ENCODE measurements around the gene OXCT2.
"Not testable (repeated sequence)": the region's sequence is repeated elsewhere in the genome, so short reads cannot be mapped to it uniquely, and the experiment has no call there.

The OXCT2 gene

DNA sequence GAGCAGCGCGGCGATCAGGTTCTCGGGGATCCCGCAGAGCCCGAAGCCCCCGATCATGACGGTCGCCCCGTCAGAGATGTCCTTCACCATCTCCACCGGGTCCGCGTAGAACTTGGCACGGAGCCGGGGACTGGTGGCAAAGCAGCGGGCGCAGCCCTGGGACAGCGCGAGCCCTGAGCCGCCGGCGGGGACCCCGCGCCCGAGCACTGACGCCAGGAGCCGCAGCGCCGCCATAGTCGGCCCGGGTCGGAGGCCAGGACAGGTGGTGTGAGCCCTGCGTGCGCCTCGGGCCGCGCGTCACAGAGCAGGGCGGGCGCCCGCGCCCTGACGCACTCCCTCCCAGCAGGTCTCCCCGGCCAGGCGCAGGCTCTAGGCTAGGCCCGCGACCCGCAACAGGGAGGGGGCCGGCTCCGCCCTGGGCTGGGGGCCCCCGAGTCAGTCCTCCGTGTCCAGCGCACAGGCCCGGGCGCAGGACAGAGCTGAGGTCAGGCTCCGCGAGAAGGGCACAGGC is at the start of gene OXCT2:
Gene OXCT2, minus strand, starts transcription at position 327 of the 511 bp plus-strand sequence. Its CDS starts 93 bp downstream, at position 234.
- not testable (repeated sequence) for DNase-seq

GRCh38 chr1:39819091-39819812 is 48.1 kb upstream of the OXCT2 start:
- no peak for DNase-seq

DNA sequence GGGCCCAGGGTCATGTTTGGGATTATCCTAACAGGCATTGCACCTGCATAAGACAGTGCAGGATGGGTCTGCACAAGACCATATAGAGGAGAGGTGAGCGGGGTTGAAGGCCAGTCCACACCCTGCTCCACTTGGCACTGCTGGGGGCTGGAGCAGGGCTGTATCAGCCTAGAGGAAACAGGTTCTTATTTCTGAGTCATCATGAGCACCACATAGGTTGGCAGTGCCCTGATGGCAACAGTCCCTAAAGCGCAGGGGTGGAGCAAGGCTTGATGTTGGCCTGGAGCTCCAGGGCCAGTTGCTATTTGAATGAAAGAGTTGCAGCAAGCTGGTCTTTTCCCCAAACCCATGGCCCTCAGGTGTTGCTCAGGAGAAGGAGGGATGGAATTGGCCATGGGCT is 47.3 kb upstream of the OXCT2 start:
- DNase-seq: peak; percentile 60

DNA sequence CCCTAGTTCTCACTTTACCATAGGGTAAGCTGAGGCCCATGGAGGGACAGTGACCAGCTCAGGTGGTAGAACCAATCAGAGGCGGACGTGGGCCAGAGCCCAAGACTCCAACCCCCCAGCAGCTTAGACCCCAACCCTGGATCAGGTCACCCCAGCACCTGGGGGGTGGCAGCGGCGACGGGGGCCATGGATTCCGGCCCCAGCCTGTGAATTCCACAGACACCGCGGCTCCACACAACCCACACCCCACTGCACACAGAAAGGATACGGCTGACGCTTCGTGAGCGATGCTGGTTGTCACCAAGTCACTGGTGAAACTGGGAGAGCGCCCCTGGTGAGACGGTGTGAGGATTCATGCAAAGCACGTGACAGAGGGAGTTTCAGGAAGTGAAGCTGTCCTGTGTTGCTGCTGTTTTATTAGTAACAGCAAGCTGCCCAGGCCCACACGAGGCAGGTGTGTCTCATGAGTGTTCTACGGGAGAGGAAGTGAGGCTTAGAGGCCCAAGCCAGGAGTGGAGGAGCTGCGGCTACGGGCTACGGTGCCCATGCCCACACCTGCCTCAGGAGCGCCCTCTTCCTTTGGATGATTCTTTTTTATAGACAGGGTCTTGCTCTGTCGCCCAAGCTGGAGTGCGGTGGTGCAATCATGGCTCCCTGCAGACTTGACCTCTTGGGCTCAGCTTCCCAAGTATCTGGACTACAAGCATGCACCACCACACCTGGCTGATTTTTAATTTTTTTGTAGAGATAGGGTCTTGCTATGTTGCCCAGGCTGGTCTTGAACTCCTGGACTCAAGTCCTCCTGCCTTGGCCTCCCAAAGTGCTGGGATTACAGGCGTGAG is 46.2 kb upstream of the OXCT2 start:
- peak; percentile 100 for DNase-seq

DNA sequence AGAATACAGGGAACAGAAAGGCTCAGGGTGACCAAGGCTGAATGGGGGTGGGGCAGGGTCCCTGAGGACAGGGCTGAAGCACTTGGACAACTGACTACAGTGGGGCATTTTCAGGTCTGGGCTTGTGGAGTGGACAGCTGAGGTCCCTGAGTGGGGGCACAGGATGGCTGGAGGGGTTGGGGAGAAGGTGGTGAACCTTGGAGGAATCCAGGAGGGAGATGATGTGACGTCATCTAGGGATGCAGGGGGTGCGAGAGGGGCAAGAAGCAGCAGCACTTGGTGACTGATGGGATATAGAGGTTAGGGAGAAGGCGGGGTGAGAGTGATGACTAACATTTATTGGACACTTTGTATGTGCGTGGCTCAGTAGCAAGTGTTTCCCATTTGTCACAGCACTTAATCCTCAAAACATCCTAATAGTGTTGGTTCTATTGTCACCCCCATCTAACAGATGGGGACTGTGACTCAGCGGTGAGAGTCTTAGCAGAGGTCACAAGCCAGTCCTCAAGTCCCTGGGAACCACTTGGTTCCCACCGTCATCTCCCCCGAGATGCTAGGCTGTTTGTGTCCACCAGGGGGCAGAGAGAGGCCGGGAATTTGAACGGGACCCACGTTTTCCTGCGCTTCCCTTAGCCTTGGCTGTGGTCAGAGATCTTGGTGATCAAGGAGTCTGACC is 45.4 kb upstream of the OXCT2 start:
- DNase-seq: peak; percentile 96

DNA sequence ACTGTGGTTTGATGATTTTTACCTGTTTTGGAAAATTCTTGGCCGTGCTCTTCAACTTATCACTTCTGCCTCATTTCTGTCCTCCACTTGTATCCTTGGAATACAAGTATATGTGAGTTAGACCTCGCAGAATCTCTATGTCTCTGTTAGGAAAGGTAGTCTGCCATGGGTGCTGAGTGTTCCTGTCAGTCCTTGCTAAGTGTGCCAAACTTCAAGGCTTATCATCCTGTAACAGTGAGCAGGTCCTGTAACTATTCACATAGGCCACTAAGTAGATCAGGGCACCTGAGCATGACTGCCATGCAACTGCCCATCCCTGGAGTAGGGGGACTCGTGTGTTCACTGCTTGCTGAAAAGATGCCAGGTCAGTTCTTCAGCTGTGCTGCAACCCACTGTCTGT is 41.8 kb upstream of the OXCT2 start:
- DNase-seq: no peak

DNA sequence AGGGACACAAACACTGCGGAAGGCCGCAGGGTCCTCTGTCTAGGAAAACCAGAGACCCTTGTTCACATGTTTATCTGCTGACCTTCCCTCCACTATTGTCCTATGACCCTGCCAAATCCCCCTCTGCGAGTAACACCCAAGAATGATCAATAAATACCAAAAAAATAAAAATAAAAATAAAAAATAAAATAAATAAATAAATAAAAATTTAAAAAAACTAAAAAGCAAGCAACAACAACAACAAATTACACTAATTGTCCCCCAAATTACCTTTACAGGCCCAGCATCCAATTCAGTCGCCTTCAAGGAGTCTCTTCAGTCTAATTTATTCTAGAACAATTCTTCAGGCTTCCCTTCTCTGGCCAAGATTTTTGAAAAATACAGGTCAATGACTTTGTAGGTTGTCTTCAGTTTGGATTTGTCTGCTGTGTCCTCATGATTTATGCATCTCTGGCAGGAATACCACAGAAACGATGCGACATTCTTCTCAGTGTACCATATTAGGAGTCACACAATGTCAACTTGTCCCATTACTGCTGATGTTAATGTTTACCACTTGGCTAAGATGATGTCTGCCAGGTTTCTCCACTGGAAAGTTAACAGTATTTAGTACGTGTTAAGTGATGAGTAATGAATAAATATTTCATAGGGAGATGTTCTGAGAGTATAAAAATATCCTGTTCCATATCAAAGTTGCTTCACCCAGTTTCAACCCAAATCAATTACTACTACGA is 37.8 kb upstream of the OXCT2 start:
- DNase-seq: no peak

DNA sequence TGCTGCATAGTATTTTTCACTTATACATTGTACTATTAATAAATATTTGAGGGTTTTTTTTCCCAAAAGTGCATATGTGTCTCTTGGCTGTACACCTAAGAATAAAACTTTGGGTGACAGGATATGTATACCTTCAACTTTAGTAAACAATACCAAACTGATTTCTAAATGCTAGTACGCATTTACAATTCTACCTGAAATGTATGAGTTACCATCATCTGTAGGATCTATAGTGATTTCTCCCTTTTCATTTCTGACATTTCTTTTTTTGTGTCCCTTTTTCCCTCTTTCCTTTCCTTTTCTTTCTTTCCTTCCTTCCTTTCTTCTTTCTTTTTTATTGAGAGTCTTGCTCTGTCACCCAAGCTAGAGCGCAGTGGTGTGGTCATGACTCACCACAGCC is 34.2 kb upstream of the OXCT2 start:
- no peak for DNase-seq

- no peak for DNase-seq
Measured at GRCh38 chr1:39802496-39803260, 31.5 kb upstream of the OXCT2 start.

DNA sequence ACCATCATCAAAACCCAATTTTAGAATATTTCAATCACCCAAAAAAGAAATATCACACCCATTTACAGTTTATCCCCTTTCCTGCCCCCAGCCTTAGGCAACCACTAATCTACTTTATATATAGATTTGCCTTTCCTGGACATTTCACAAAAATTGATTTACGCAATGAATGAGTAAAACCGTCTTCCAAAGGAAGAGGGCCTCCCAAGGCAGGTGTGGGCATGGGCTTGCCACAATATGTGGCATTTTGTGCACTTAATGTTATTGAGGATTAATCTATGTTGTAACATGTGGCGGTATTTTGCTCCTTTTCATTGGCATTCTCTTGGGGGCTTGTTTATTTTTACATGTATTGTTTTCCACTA is 29.3 kb upstream of the OXCT2 start:
- no peak for DNase-seq

GRCh38 chr1:39799770-39800470 is 28.8 kb upstream of the OXCT2 start:
- DNase-seq: peak; percentile 93

DNA sequence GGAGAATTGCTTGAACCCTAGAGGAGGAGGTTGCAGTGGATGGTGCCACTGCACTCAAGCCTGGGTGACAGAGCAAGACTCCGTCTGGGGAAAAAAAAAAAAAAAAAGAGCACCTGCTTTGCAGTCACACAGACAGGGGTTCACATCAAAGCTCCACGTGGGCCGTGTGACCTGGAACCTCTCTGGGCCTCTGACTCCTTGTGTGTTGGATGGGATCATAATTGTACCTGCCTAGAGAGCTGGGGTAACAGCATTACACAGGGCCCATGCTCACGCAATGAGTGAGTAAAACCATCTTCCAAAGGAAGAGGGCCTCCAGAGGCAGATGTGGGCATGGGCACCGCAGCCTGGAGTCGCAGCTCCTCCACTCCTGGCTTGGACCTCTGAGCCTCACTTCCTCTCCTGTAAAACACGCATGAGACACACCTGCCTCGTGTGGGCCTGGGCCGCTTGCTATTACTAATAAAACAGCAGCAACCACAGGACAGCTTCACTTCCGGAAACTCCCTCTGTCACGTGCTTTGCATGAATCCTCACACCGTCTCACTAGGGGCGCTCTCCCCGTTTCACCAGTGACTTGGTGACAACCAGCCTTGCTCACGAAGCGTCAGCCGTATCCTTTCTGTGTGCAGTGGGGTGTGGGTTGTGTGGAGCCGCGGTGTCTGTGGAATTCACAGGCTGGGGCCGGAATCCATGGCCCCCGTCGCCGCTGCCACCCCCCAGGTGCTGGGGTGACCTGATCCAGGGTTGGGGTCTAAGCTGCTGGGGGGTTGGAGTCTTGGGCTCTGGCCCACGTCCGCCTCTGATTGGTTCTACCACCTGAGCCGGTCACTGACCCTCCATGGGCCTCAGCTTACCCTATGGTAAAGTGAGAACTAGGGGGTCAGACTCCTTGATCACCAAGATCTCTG is 28.0 kb upstream of the OXCT2 start:
- DNase-seq: peak; percentile 99

- DNase-seq: peak; percentile 42
Measured at GRCh38 chr1:39795651-39796050, 24.5 kb upstream of the OXCT2 start.

GRCh38 chr1:39791838-39792237 is 20.7 kb upstream of the OXCT2 start:
- DNase-seq: no peak

- DNase-seq: no peak
Measured at GRCh38 chr1:39789571-39790110, 18.5 kb upstream of the OXCT2 start.

DNA sequence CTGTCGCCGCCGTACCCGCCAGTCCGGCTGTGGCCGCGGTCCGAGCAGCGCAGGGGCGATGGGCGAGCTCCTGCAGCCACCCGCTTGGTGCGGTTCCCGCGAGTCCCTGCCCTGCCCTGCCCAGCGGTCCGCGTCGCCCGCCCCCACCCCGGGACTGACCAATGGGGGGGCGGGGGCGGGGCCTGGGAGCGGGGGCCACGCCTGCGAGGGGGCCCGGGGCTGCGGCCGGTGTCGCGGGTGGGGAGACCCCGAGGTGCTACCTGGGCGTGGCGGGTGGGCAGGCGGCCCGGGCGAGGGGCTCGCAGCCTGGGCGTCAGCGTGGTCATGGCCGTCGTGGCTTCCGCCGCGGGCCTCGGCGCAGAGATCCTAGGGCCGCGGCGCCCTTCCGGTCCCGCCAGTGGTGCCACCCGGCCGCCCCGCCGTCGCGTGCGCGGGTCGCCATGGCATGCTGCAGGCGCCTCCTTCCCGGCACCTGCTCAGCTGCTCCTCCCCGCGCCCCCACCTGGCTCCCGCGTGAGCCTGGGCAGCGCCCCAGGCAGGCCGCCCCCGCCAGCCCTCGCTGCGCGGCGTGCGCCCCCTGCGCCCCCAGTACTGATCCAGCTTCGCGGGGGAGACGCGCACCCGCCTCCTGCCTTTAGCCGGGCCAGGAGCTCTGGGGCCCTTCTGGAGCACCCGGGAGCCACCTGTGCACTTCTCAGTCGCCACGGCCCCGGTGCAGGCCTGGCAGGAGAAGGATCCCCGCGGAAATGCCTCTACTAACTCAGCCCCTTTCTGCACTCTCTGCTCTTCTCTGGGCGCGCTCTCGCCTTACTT is 17.8 kb upstream of the OXCT2 start, which contains the start of gene BMP8B:
Gene BMP8B, minus strand, starts transcription at position 108 of the 813 bp plus-strand sequence. CDS start 380 bp downstream, outside the sequence.
- peak; percentile 92 for DNase-seq

GRCh38 chr1:39788426-39788757 is 17.2 kb upstream of the OXCT2 start:
- DNase-seq: no peak

DNA sequence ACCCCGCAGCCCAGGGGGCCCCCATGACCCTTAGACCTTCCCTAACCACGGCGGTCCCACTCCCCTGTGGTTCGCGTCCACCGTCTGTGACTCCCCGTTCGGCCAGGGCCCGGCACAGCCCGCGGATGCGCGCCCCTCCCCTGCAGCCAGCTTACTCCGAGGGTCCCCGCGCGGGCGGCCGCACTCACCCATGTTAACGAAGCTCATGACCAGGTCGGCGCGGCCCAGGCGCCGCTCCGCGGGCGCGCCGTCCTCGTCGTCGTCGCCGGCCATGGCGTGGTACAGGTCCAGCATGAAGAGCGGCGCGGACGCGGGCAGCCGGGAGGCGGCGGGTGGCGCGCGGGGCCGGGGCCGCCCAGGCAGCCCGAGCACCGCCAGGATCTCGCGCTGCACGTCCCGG is 16.8 kb upstream of the OXCT2 start:
- peak; percentile 48 for DNase-seq

- peak; percentile 41 for DNase-seq
Measured at GRCh38 chr1:39787468-39787867, 16.3 kb upstream of the OXCT2 start.
